Breast epithelium (tissue), 4 donors: ENCODE results near the gene ZNF488. TPM values are rescaled to one million over a fixed set of nuclear protein-coding genes. Genes with fewer than 3 reads are reported as not detected.

ENCODE experiments used
- DNase-seq, 2 donors: peaks; one replicate each; pipeline ENCODE4 v3.0.0-alpha.2; 2019; ENCODE audit warnings: low spot score in 2 of 2
- H3K27ac ChIP-seq, 2 donors: fragments of 200-600 bp; sonication (generic) in 1 of 2; one replicate each; pipeline ENCODE4 v1.5.1; 2016 to 2019; ENCODE audit warnings: mild to moderate bottlenecking in 1 of 2
- H3K27me3 ChIP-seq, 2 donors: fragments of 200-600 bp; sonication (generic) in 1 of 2; one replicate each; pipeline versions ENCODE4 v1.5.1 to v1.6.0; 2017 to 2019; ENCODE audit warnings: control low read depth in 1 of 2, mild to moderate bottlenecking in 1 of 2
- H3K36me3 ChIP-seq: fragments of 200-600 bp; one replicate; pipeline ENCODE4 v1.5.1; 2019
- H3K4me1 ChIP-seq, 2 donors: fragments of 200-600 bp; sonication (generic); one replicate each; pipeline ENCODE4 v1.5.1; 2016 to 2019; ENCODE audit warnings: control low read depth in 1 of 2
- H3K4me3 ChIP-seq, 3 donors: fragments of 200-600 bp; sonication (generic); 1 replicate in 2 of 3; 2 replicates in 1 of 3; pipeline ENCODE4 v1.5.1; 2016 to 2019; ENCODE audit warnings: mild to moderate bottlenecking in 3 of 3, moderate library complexity in 2 of 3
- H3K9me3 ChIP-seq, 2 donors: fragments of 200-600 bp; sonication (generic) in 1 of 2; one replicate each; pipeline ENCODE4 v1.5.1; 2016 to 2019; ENCODE audit warnings: control low read depth in 1 of 2
- POLR2A ChIP-seq: fragments of 450-650 bp; IDR thresholded peaks from one replicate; pipeline ENCODE4 v1.6.1; 2016; ENCODE audit warnings: antibody characterized with exemption, mild to moderate bottlenecking, moderate library complexity
- POLR2AphosphoS5 ChIP-seq, 3 donors: sonication (generic); formaldehyde crosslinking; IDR thresholded peaks; one replicate each; pipeline ENCODE4 v1.6.1; 2017; ENCODE audit warnings: antibody characterized with exemption in 3 of 3
- intact Hi-C: fragments of 100-400 bp; cut with DNase I; formaldehyde crosslinking; loops from one replicate; pipeline ENCODE4 v1.15.1; 2023; ENCODE audit warnings: low total_unique reads
- total RNA-seq, 3 donors: library from RNA; depleted of rRNA; stranded (reverse); fragments of >200 nt; gene quantifications; one replicate each; pipeline ENCODE4 v1.1.0, GENCODE V29; 2016
- TF ChIP-seq, protein P1 (sequence below), 3 donors: fragments of 450-650 bp; IDR thresholded peaks; one replicate each; pipeline ENCODE4 v1.5.1; 2016 to 2017; ENCODE audit warnings: antibody characterized with exemption in 3 of 3, mild to moderate bottlenecking in 3 of 3, moderate library complexity in 3 of 3

The ZNF488 gene
- total RNA-seq, 3 donors from 2014 or later: 0.44 TPM; not detected in 2

- H3K27ac ChIP-seq: no peak overlapping the region
- no peak overlapping the region for H3K4me3 ChIP-seq
- intact Hi-C loops: no loop called here
- no peaks in the 10 kb centered on the region for H3K9me3 ChIP-seq
- H3K27me3 ChIP-seq: no peaks in the 10 kb centered on the region
- no peaks in the 10 kb centered on the region for H3K36me3 ChIP-seq
- no peak for DNase-seq
- TF ChIP-seq POLR2A (no peak), POLR2AphosphoS5 (IDR thresholded peaks at IDR 0.05) (no peak)
- TF ChIP-seq, protein P1, sequence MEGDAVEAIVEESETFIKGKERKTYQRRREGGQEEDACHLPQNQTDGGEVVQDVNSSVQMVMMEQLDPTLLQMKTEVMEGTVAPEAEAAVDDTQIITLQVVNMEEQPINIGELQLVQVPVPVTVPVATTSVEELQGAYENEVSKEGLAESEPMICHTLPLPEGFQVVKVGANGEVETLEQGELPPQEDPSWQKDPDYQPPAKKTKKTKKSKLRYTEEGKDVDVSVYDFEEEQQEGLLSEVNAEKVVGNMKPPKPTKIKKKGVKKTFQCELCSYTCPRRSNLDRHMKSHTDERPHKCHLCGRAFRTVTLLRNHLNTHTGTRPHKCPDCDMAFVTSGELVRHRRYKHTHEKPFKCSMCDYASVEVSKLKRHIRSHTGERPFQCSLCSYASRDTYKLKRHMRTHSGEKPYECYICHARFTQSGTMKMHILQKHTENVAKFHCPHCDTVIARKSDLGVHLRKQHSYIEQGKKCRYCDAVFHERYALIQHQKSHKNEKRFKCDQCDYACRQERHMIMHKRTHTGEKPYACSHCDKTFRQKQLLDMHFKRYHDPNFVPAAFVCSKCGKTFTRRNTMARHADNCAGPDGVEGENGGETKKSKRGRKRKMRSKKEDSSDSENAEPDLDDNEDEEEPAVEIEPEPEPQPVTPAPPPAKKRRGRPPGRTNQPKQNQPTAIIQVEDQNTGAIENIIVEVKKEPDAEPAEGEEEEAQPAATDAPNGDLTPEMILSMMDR (IDR thresholded peaks at IDR 0.05): no peak
- H3K4me1 ChIP-seq: no peaks in the 10 kb centered on the region
Observed at GRCh38 chr10:47354900-47355299, 29.2 kb downstream of the ZNF488 start.

- no peaks in the 10 kb centered on the region for H3K27me3 ChIP-seq
- intact Hi-C loops: no loop called here
- H3K9me3 ChIP-seq: no peaks in the 10 kb centered on the region
- TF ChIP-seq POLR2A: no peak
- no peak for TF ChIP-seq POLR2AphosphoS5 (IDR thresholded peaks at IDR 0.05)
- TF ChIP-seq, protein P1 (IDR thresholded peaks at IDR 0.05): no peak
- H3K36me3 ChIP-seq: no peaks in the 10 kb centered on the region
- no peak overlapping the region for H3K27ac ChIP-seq
- no peak overlapping the region for H3K4me3 ChIP-seq
- no peak for DNase-seq
- no peaks in the 10 kb centered on the region for H3K4me1 ChIP-seq
Observed at GRCh38 chr10:47354165-47354564, 29.9 kb downstream of the ZNF488 start.

DNA sequence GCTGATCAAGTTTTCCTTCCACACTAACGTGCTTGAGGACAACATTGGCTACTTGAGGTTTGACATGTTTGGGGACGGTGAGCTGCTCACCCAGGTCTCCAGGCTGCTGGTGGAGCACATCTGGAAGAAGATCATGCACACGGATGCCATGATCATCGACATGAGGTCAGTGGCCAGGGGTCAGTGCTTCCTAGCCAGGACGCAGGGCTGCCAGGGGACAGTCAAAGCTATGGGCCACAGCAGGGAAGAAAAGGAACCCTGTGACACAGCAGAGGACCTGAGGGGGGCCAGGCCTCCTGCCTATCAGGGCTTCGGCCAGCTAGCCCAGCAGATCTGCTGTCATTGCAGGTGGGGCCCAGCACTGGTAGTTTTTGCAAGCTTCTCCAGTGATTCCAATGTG lies 30.7 kb downstream of the ZNF488 start:
- Histone ChIP-seq H3K4me1 (no peaks in the 10 kb centered on the region), H3K27ac (no peak overlapping the region), H3K36me3 (no peaks in the 10 kb centered on the region), H3K9me3 (no peaks in the 10 kb centered on the region), H3K27me3 (no peaks in the 10 kb centered on the region), H3K4me3 (no peak overlapping the region)
- TF ChIP-seq, protein P1 (IDR thresholded peaks at IDR 0.05): no peak
- TF ChIP-seq POLR2A: no peak
- no peak for TF ChIP-seq POLR2AphosphoS5 (IDR thresholded peaks at IDR 0.05)
- no peak for DNase-seq
- intact Hi-C loops: no loop called here

GRCh38 chr10:47351899-47352815 lies 31.9 kb downstream of the ZNF488 start:
- intact Hi-C loops: no loop called here
- H3K4me1 ChIP-seq: no peaks in the 10 kb centered on the region
- H3K27me3 ChIP-seq: no peaks in the 10 kb centered on the region
- H3K27ac ChIP-seq: no peak overlapping the region
- no peaks in the 10 kb centered on the region for H3K36me3 ChIP-seq
- no peak for TF ChIP-seq POLR2AphosphoS5 (IDR thresholded peaks at IDR 0.05)
- TF ChIP-seq POLR2A: no peak
- TF ChIP-seq, protein P1 (IDR thresholded peaks at IDR 0.05): no peak
- no peak overlapping the region for H3K4me3 ChIP-seq
- no peaks in the 10 kb centered on the region for H3K9me3 ChIP-seq
- no peak for DNase-seq
